Measurements from ENCODE around the gene HBS1L. TPM values are rescaled to one million over a fixed set of nuclear protein-coding genes. Genes with fewer than 3 reads are reported as not detected.

HBS1L gene
- polyA plus RNA-seq, 1 donor = 76.9 TPM

- no peak for DNase-seq
These were observed 102.9 kb downstream of the HBS1L start for GRCh38 chr6:134951494-134952263.

GRCh38 chr6:134950482-134950881 is 104.1 kb downstream of the HBS1L start:
- no peak for DNase-seq

- DNase-seq = no peak
These were observed 104.7 kb downstream of the HBS1L start, which contains the start of gene ALDH8A1 for GRCh38 chr6:134949927-134950326. ALDH8A1 (minus strand) TSS chr6:134950101; CDS start chr6:134950053, 48 bp downstream.

- no peak for DNase-seq
These were observed 105.9 kb downstream of the HBS1L start for GRCh38 chr6:134948691-134949090.

- no peak for DNase-seq
These were observed 106.5 kb downstream of the HBS1L start for GRCh38 chr6:134948142-134948541.

GRCh38 chr6:134945045-134945444 is 109.6 kb downstream of the HBS1L start:
- no peak for DNase-seq

GRCh38 chr6:134943522-134944111 is 111.0 kb downstream of the HBS1L start:
- DNase-seq = no peak

GRCh38 chr6:134938896-134939295 is 115.7 kb downstream of the HBS1L start:
- no peak for DNase-seq

GRCh38 chr6:134937426-134937825 is 117.2 kb downstream of the HBS1L start:
- DNase-seq = no peak

GRCh38 chr6:134936931-134937330 is 117.7 kb downstream of the HBS1L start:
- no peak for DNase-seq

GRCh38 chr6:134936476-134936875 is 118.1 kb downstream of the HBS1L start:
- DNase-seq = no peak

- no peak for DNase-seq
These were observed 119.7 kb downstream of the HBS1L start for GRCh38 chr6:134934793-134935485.

GRCh38 chr6:134932535-134933470 is 121.8 kb downstream of the HBS1L start:
- no peak for DNase-seq

- DNase-seq = no peak
These were observed 122.5 kb downstream of the HBS1L start for GRCh38 chr6:134932098-134932497.

- no peak for DNase-seq
These were observed 124.2 kb downstream of the HBS1L start for GRCh38 chr6:134930463-134930862.

- no peak for DNase-seq
These were observed 126.3 kb downstream of the HBS1L start for GRCh38 chr6:134928151-134928900.

GRCh38 chr6:134925800-134926199 is 128.8 kb downstream of the HBS1L start:
- no peak for DNase-seq

- no peak for DNase-seq
These were observed 132.8 kb downstream of the HBS1L start for GRCh38 chr6:134921721-134922261.

GRCh38 chr6:134921276-134921675 is 133.3 kb downstream of the HBS1L start:
- no peak for DNase-seq

GRCh38 chr6:134920422-134920821 is 134.2 kb downstream of the HBS1L start:
- DNase-seq = no peak

GRCh38 chr6:134918418-134918961 is 136.1 kb downstream of the HBS1L start:
- DNase-seq = no peak
